ENCODE data around the gene QKI.

The QKI gene

GRCh38 chr6:163398115-163398514 lies 16.4 kb upstream of the QKI start:
- no peak for DNase-seq (ENCODE audit: low read depth)
- no peak for TF ChIP-seq POLR2A (IDR thresholded peaks at IDR 0.05; ENCODE audit: extremely low read depth, insufficient read length)
- no peak for TF ChIP-seq MAX (IDR thresholded peaks at IDR 0.05; ENCODE audit: low read depth, low read length)
- no peak for TF ChIP-seq CTCF (IDR thresholded peaks at IDR 0.05; ENCODE audit: low read depth, low read length)
- no peak for TF ChIP-seq MYC (IDR thresholded peaks at IDR 0.05; ENCODE audit: low read depth, low read length)
- H3K4me3 ChIP-seq (ENCODE audit: low read depth, low read length) = no peak overlapping the region

GRCh38 chr6:163398815-163399214 lies 15.7 kb upstream of the QKI start:
- no peak overlapping the region for H3K4me3 ChIP-seq (ENCODE audit: low read depth, low read length)
- DNase-seq (ENCODE audit: low read depth) = peak; percentile 89
- TF ChIP-seq POLR2A (IDR thresholded peaks at IDR 0.05; ENCODE audit: extremely low read depth, insufficient read length) (peak; percentile 21), MYC (IDR thresholded peaks at IDR 0.05; ENCODE audit: low read depth, low read length) (peak; percentile 82), MAX (IDR thresholded peaks at IDR 0.05; ENCODE audit: low read depth, low read length) (peak; percentile 95), CTCF (IDR thresholded peaks at IDR 0.05; ENCODE audit: low read depth, low read length) (no peak)

- no peak for DNase-seq (ENCODE audit: low read depth)
- TF ChIP-seq MAX (IDR thresholded peaks at IDR 0.05; ENCODE audit: low read depth, low read length) (no peak), MYC (IDR thresholded peaks at IDR 0.05; ENCODE audit: low read depth, low read length) (no peak), POLR2A (IDR thresholded peaks at IDR 0.05; ENCODE audit: extremely low read depth, insufficient read length) (no peak), CTCF (IDR thresholded peaks at IDR 0.05; ENCODE audit: low read depth, low read length) (no peak)
- H3K4me3 ChIP-seq (ENCODE audit: low read depth, low read length) = no peak overlapping the region
Observed at GRCh38 chr6:163400509-163400908, 14.0 kb upstream of the QKI start.

GRCh38 chr6:163401039-163401885 lies 13.3 kb upstream of the QKI start:
- no peak for DNase-seq (ENCODE audit: low read depth)
- H3K4me3 ChIP-seq (ENCODE audit: low read depth, low read length) = no peak overlapping the region
- TF ChIP-seq MAX (IDR thresholded peaks at IDR 0.05; ENCODE audit: low read depth, low read length) (no peak), CTCF (IDR thresholded peaks at IDR 0.05; ENCODE audit: low read depth, low read length) (no peak), POLR2A (IDR thresholded peaks at IDR 0.05; ENCODE audit: extremely low read depth, insufficient read length) (no peak), MYC (IDR thresholded peaks at IDR 0.05; ENCODE audit: low read depth, low read length) (no peak)

- H3K4me3 ChIP-seq (ENCODE audit: low read depth, low read length) = no peak overlapping the region
- DNase-seq (ENCODE audit: low read depth) = no peak
- no peak for TF ChIP-seq MYC (IDR thresholded peaks at IDR 0.05; ENCODE audit: low read depth, low read length)
- TF ChIP-seq CTCF (IDR thresholded peaks at IDR 0.05; ENCODE audit: low read depth, low read length) = no peak
- TF ChIP-seq MAX (IDR thresholded peaks at IDR 0.05; ENCODE audit: low read depth, low read length) = no peak
- TF ChIP-seq POLR2A (IDR thresholded peaks at IDR 0.05; ENCODE audit: extremely low read depth, insufficient read length) = no peak
Observed at GRCh38 chr6:163402616-163403015, 11.9 kb upstream of the QKI start.
